Esophagus squamous epithelium (tissue), 4 donors: ENCODE data around the gene ANKRD44.

Source experiments
- CTCF ChIP-seq, 6 experiments: fragments of 450-650 bp in 4 of 6; fragments of 200-600 bp in 2 of 6; sonication (generic) in 2 of 6; IDR thresholded peaks; one replicate each; pipeline ENCODE4 v1.5.1; 2016 to 2019; ENCODE audit warnings: antibody characterized with exemption in 6 of 6, mild to moderate bottlenecking in 4 of 6, moderate library complexity in 4 of 6
- POLR2A ChIP-seq, 4 donors: fragments of 450-650 bp; IDR thresholded peaks; one replicate each; pipeline ENCODE4 v1.6.1; 2017; ENCODE audit warnings: antibody characterized with exemption in 4 of 4, mild to moderate bottlenecking in 4 of 4, moderate library complexity in 3 of 4

GRCh38 chr2:197196541-197197180, 113.9 kb downstream of the ANKRD44 start:
- TF ChIP-seq CTCF (IDR thresholded peaks at IDR 0.05) (no peak), POLR2A (IDR thresholded peaks at IDR 0.05) (no peak)
